GM18511 (cell line): ENCODE measurements around the gene FBF1.
"Not testable (repeated sequence)": the region's sequence is repeated elsewhere in the genome, so short reads cannot be mapped to it uniquely, and the experiment has no call there.

Source experiments
- ATAC-seq: cut with Tn5 transposase; IDR thresholded peaks from one replicate; pipeline ENCODE4 v1.9.1; 2021; ENCODE audit warnings: mild to moderate bottlenecking, moderate library complexity; ENCODE audit not compliant: unreplicated experiment

The FBF1 gene

DNA sequence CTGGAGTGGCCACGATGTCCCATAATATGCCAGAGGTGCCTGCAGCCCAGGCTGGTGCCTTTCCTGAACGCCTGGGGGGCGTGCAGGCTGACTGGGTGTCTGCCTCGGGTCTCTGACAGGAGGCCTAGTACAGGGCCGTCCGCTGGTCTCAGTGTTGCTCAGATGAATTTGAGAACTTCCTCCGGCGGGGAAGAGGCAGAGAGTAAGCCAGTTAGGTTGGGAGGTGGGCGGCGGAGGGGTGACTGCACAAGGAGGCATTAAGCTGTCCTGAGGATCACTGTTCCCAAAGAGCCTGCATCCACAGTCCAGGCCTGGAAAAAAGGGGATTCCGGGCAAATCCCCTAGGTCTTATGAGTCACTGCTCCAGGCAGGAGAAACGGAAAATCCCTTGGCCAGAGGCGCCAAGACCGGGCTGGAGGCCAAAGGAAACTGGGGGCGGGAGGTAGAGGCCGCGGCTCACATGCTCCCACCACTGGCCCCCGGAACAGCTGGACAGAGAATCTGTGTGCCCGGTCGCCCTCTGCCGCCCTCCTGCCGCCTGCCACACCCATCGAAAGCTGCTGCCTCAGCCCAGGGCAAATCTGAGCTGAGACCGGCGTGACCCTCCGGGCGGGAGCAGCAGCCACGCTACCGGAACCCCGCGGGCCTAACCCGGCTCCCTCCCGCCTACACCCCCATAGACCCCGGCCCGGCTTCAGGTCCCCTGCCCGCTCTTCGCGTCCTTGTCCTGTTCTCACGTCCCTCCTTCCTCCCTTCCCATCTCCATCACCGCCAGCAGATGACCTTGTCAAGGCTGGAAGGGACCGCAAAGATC lies 63.7 kb downstream of the FBF1 start:
- peak; percentile 25 for ATAC-seq

DNA sequence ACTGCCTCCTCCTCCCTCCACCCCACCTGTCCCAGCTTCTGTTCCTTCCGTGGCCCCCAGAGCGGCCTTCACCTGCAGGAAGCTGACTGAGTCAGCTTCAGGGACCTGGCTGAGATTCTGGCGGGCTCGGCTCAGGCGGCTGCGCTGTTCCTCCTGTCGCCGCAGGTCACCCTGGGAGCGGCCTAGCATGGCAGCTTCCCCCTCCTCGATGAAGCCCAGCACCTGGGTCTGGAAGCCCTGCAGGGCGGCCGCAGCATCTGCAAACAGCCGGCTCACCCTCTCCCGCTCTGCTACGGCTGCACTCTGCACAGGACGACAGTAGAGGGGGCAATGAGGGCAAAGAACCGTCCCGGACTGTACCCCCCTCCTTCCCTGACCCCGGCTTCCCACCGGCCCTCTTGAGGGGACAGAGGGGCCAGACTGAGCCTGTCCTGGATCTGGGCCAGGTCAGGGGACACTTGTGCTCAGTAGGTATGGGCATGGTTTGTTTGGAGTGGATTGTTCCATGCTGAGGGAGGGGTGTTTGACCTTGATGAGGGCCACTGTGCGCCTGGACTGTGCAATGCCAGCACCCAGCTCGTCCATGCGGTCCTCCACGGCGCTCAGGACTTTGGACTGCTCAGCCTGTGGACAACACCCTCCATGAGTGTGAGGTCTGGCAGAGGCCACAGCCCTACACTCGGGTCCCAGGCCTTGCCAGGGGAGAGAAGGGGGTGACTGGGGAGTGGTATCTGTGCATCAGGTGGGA lies 64.5 kb downstream of the FBF1 start:
- ATAC-seq = no peak

DNA sequence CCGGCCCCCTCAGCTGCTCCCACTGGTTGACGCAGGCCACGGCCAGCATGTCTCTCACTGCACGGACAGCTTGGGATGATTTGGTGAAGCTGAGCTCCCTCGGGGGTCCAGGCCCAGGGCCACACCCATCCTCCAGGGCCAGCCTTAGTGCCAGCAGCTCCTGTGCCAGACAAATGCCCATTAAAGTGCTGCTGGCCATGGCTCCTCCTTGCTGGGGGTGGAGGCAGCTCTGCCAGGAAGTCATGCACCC lies 65.0 kb downstream of the FBF1 start:
- ATAC-seq = no peak

DNA sequence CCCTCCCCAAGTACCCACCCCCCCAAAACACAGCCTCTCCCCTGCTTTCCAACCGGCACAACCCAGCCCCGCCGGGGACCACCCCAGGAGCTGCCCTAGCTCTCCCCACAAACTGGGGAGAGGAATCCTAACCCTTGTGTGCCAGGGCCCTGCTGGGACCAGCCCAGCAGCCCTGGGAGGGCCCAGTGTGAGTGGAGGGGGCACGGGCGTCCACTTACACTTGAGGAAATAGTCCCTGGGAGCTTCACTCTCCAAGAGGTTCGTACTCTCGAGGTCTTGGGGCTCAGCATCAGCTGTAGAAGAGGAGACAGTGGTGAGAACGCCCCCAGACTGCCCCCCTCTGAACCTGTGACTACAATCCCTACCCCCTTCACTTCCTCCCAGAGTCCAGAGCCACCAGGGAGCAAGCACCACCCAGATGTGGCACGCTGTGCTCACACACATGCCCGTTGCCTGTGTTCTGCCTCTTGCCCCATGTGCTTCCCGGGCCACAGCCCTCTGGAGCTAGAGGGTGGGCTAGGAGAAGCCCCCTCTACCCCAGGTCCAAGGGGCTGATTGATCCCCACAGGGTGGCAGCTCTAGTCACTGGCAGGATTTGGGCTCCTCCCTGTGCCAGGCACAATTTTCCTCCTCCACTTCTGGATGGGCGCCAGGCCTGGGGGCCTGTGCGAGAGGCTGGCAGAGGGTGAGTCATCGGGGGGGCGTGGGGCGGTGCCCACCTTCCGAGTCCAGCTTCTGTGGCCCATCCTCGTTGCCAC lies 65.5 kb downstream of the FBF1 start:
- no peak for ATAC-seq

DNA sequence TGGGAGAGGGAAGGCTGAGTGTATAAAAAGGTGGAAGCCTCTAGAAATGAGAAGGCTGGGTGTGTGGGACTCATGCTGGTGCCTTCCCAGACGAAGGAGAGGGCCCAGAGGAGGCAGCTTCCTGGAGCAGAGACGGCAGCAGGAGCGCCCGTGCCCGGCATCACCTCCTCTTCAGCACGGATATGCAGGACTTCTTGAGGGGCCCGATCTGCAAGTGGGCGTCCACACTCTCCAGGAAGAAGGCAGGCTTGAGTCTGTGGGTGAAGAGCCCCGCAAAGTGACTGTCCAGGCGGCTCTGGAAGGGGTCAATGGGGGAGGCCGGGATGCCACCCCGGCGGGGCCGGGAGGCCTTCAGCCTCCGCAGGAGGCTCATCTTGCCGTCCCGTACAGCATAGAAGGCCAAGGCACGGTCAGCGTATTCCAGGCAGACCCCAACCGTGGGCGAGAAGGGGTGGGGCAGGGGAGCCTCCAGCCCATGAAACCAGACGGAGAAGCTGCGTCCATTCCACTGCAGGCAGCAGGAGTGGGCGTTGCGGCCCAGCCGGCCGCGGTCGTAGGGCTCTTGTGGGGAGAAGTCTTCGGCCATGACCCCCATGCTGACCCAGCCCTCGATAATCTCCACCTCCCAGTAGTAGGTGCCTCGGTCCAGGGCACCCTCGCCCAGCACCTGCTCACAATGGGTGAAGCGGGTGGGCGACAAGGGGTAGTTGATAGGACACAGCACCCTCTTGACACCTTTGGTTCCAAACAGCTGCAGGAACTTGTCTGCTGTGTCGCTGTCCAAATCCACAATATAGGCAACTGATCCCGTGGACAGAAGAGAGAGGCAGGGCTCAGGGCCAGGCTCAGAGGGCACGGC lies 66.3 kb downstream of the FBF1 start:
- no peak for ATAC-seq

DNA sequence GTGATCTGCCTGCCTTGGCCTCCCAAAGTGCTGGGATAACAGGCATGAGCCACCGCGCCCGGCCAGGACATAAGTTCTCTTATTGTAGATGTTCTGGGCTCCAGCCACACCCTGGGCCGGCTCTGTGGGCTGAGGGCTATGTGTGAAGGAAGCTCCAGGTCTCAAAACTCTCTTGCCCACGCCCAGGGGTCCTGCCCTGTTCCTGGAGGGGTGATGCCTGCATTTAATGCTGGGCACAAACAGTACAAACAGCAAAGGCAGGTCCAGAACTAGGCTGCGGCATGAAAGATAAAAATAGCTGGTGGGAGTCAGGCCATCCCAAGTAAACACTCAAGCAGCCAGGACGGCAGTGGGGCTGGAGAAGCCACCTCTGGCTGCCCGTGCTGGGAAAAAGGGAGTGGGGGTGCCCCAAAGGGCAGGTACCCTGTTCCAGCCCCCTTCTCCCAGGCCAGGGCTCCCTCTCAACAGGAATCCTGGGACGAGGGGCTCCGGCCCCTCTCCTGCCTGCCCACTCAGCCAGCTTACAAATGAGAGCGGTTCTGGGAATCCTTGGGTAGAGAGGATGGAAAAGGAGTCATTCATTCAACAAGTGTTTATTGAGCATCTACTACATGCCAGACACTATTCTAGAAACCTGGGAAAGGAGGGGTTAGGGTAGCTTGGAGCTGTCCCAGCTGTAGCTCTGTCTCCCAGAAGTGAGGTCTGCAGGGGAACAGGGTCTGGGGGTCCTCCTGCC lies 67.1 kb downstream of the FBF1 start:
- ATAC-seq = no peak

DNA sequence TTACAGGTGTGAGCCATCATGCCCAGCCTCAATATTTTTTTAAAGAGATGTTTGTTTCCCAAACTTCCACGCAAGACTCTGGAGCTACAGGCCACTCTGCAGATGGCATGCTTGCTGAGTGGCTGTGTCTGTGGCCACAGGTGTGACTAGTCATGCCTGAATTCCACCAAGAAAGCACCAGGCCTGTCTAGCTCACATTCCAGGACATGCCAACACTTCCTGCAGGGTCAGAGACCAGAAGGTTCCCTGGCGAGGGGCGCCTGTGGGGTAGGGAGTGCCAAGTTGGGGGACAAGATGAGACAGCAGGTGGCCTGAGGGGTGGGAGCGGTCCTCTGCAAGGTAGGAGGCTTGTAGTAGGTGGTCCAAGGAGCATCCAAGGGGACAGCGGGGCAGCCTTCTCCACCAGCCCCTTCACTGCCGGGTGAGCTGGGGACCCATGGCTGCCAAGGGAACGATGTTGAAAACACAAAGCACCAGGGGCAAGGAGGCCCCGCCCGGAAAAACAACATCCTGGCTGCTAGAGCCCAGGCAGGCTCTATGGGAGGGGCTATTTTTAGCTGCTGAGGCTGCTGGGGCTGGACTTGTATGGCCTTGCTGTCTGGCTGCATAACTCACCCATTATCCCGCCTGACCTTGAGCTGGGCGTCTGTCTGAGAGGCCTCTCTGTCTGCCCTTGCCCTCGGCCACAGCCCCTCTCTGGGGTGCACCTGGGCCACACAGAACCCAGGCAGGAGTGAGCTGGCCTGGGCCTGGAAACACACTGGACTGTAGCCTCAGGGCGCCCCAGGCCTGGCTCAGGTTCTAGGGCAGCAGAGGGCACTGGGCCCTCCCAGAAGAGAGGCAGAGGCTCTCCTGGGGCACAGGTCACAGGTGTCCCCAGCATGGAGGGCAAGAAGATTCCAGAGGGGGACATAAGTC lies 68.1 kb downstream of the FBF1 start:
- no peak for ATAC-seq

DNA sequence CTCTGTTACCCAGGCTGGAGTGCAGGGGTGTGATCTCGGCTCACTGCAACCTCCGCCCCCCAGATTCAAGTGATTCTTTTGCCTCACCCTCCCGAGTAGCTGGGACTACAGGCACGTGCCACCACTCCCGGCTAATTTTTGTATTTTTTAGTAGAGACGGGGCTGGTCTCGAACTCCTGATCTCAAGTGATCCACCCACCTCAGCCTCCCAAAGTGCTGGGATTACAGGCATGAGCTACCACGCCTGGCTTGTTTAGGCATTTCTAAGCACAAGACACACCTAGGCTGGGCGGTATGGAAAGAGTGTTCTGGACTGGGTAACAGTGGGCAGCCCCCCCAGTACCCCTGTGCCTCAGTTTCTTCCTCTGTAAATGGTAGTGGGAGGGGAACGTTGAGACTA lies 70.6 kb downstream of the FBF1 start:
- not testable (repeated sequence) for ATAC-seq

DNA sequence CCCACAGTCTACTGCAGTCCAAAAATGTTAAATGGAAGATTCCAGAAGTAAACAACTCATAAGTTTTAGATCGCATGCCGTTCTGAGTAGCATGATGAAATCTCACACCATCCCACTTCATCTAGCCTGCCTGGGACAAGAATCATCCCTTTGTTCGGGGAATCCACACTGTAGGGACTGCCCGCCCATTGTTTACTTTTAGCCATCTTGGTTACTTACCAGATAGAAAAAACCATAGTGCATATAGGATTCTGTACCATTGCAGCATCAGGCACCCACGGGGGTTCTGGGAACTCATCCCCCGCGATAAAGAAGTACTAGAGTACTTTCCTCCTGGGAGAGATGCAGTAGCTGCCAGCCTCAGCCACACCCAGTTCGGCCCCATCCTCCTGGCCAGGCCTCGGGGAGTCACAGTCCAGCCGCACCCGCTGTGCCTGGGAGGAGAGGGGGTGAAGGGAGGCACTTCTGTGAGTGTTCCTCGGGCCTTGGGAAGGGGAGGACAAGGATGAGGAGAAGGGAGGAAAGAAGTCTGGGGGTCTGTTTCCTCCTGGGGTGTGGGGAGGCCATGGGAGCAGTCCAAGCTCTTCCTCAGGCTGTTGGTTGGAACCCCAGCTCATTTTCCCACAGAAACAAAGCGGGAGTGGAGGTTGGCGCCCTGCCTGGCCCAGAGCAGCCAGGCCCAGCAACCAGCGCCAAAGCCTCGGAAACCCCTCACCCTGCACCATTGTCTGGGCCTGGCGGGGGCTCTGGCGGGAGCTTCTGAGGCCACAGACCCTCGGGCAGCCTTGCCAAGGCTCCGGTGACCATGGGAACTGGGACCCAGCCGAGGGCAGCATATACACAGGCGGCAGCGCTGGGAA lies 71.3 kb downstream of the FBF1 start:
- ATAC-seq = no peak

DNA sequence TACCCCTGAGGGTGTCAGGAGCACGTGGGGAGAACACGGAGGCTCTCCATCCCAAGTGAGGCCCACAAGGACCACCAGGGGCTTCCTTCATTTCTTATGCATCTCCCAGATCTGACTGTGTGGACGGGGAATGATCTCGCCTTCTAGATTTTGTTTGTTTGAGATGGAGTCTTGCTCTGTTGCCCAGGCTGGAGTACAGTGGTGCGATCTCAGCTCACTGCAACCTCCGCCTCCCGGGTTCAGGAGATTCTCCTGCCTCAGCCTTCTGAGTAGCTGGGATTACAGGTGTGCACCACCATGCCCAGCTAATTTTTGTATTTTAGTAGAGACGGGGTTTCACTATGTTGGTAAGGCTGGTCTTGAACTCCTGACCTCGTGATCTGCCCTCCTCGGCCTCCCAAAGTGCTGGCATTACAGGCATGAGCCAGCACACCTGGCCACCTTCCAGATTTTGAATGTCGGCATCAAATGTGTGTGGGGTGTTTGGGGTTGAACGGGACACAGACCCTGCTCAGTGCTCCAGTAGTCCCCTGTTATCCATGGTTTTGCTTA lies 72.0 kb downstream of the FBF1 start:
- ATAC-seq = not testable (repeated sequence)

DNA sequence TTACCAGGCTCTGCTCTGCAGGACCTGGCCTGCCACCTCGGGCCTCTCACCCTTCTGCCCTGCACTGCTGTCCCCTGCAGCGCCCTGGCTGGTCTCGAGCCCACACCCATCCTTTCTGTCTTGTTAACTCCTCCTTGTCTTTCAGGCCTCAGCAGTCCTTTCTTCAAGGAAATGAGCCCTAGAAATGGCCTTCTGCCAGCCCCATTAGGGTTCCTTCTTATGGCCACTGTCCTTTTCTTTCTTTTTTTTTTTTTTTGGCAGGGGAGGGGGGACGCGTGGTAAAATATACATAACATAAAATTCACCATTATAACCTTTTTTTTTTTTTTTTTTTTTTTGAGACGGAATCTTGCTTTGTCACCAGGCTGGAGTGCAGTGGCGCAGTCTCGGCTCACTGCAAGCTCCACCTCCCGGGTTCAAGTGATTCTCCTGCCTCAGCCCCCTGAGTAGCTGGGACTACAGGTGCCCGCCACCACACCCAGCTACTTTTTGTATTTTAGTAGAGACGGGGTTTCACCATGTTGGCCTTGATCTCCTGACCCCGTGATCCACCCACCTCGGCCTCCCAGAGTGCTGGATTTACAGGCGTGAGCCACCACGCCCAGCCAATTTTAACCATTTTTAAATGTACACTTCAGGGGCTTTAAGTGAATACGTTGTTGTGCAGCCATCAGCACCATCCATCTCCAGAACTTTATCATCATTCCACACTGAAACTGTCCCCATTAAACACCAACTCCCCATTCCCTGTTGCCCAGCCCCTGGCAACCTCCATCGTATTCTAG lies 75.2 kb downstream of the FBF1 start:
- not testable (repeated sequence) for ATAC-seq

DNA sequence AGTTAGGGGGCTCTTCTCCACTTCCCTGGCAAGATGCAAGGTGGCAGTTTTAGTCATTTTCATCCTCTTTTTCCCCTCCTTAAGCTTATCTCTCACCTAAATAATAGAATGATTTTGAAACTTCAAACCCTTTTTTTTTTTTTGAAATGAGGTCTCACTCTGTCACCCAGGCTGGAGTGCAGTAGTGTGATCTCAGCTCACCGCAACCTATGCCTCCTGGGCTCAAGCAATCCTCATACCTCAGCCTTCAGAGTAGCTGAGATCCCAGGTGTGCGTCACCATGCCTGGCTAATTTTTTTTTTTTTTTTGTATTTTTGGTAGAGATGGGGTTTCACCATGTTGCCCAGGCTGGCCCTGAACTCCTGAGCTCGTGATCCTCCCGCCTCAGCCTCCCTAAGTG lies 76.0 kb downstream of the FBF1 start:
- peak; percentile 47 for ATAC-seq

DNA sequence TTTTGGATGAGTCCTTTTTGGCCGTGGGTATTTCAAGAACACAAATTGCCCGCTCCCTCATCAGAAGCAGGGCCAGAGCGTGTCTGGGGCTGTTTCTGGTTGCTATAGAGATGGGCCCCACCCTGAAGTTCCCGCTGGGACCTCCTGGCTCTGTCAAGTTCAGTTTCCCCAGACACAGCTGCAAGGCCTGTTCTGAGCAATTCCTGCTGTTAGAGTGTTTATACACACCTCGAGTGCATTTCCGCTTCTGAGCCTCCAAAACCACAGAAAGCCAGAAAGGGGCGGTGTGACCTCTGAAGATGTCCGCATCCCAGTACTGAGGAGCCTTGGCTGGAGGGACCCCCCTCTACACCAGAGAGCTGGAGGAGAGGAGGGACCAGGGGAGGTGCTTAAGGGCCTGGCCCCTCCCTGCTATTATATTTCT lies 76.4 kb downstream of the FBF1 start:
- peak; percentile 92 for ATAC-seq

DNA sequence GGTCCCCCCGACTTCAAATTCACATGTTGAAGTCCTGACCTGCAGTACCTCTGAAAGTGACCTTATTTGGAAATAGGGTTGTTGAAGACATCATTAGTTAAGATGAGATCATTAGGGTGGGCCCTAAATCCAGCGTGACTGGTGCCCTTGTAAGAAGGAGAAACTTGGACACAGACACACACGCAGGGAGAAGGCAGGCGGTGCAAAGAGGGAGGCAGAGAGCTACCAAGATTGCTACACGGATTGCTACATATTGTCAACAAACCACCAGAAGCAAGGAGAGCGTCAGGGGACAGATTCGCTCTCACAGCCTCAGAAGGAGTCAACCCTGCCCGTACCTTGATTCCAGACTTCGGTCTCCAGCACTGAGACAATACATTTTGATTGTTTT lies 78.9 kb downstream of the FBF1 start:
- ATAC-seq = no peak
